Parathyroid adenoma (tissue), 2 donors: ENCODE data around the gene ANLN.

Experiments
- H2AFZ ChIP-seq: fragments of 300-600 bp; sonication (generic); one replicate; pipeline ENCODE4 v1.7.0; 2017; ENCODE audit warnings: antibody characterized with exemption, mild to moderate bottlenecking
- H3K27ac ChIP-seq: fragments of 300-600 bp; sonication (generic); one replicate; pipeline ENCODE4 v1.7.0; 2017
- H3K27me3 ChIP-seq: fragments of 300-600 bp; sonication (generic); one replicate; pipeline ENCODE4 v1.7.0; 2017; ENCODE audit warnings: low read length; ENCODE audit not compliant: control insufficient read depth, insufficient read depth
- H3K36me3 ChIP-seq: fragments of 300-600 bp; sonication (generic); one replicate; pipeline ENCODE4 v1.7.0; 2017; ENCODE audit warnings: low read length; ENCODE audit not compliant: control insufficient read depth, insufficient read depth
- H3K4me1 ChIP-seq: fragments of 300-600 bp; sonication (generic); one replicate; pipeline ENCODE4 v1.7.0; 2017; ENCODE audit warnings: control low read depth
- H3K4me2 ChIP-seq: fragments of 300-600 bp; sonication (generic); one replicate; pipeline ENCODE4 v1.7.0; 2017; ENCODE audit warnings: low read length
- H3K4me3 ChIP-seq: fragments of 300-600 bp; sonication (generic); one replicate; pipeline ENCODE4 v1.7.0; 2017; ENCODE audit warnings: low read depth, low read length
- H3K79me2 ChIP-seq: fragments of 300-600 bp; sonication (generic); one replicate; pipeline ENCODE4 v1.7.0; 2017; ENCODE audit warnings: control low read depth
- H3K9ac ChIP-seq: fragments of 300-600 bp; sonication (generic); one replicate; pipeline ENCODE4 v1.7.0; 2017; ENCODE audit warnings: mild to moderate bottlenecking
- H3K9me3 ChIP-seq: fragments of 300-600 bp; sonication (generic); one replicate; pipeline ENCODE4 v1.7.0; 2017; ENCODE audit warnings: low read length; ENCODE audit not compliant: control insufficient read depth
- TF ChIP-seq, protein P1 (sequence below): fragments of 300-600 bp; sonication (generic); IDR thresholded peaks from one replicate; pipeline ENCODE4 v1.7.0; 2017; ENCODE audit warnings: antibody characterized with exemption, mild to moderate bottlenecking
- donor health status: primary hyperparathyroidism.

The ANLN gene

DNA sequence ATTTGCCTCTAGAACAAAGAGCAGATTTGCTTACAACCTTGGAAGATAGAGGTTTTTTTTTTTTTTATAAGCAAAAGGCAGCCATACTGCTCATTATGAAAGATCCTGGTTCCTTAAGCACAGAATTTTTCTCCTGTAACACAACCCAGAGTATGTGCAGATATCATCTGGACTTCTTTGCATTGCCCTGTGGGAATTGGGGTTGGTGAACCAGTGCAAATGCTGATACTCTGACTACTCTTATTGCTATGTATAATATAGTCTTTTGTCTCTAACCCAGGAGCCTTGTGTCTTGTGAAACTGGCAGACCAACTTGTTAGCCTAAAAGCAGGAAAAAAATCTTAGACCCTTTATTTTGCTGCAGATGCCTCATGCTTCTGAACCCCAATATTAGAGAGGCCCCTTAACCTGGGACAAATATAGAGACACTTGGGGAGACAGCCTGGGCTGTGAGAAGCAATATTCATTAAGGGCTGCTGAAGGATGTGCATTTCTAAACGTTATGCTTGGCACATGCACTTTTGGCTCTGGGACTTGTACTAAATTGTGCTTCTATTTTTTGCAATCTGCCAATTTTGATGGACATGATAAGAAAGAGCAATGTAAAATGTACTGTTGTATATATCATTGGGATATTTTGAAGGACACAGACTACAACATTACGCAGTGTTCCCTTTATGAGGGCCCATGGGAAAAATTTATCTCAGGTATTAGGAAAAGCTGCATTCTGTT, 78.9 kb downstream of the ANLN start:
- peak overlapping the region; percentile 29 for H3K27ac ChIP-seq
- no peaks in the 10 kb centered on the region for H3K9me3 ChIP-seq
- no peak overlapping the region for H3K4me2 ChIP-seq
- no peaks in the 10 kb centered on the region for H3K79me2 ChIP-seq
- H3K9ac ChIP-seq, result no peak overlapping the region
- peak overlapping the region; percentile 47 for H2AFZ ChIP-seq
- H3K36me3 ChIP-seq, result no peaks in the 10 kb centered on the region
- TF ChIP-seq, protein P1, sequence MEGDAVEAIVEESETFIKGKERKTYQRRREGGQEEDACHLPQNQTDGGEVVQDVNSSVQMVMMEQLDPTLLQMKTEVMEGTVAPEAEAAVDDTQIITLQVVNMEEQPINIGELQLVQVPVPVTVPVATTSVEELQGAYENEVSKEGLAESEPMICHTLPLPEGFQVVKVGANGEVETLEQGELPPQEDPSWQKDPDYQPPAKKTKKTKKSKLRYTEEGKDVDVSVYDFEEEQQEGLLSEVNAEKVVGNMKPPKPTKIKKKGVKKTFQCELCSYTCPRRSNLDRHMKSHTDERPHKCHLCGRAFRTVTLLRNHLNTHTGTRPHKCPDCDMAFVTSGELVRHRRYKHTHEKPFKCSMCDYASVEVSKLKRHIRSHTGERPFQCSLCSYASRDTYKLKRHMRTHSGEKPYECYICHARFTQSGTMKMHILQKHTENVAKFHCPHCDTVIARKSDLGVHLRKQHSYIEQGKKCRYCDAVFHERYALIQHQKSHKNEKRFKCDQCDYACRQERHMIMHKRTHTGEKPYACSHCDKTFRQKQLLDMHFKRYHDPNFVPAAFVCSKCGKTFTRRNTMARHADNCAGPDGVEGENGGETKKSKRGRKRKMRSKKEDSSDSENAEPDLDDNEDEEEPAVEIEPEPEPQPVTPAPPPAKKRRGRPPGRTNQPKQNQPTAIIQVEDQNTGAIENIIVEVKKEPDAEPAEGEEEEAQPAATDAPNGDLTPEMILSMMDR, result no peak
- no peak overlapping the region for H3K4me3 ChIP-seq
- H3K27me3 ChIP-seq, result no peaks in the 10 kb centered on the region
- H3K4me1 ChIP-seq, result peaks cover 21% of the 10 kb centered on the region

DNA sequence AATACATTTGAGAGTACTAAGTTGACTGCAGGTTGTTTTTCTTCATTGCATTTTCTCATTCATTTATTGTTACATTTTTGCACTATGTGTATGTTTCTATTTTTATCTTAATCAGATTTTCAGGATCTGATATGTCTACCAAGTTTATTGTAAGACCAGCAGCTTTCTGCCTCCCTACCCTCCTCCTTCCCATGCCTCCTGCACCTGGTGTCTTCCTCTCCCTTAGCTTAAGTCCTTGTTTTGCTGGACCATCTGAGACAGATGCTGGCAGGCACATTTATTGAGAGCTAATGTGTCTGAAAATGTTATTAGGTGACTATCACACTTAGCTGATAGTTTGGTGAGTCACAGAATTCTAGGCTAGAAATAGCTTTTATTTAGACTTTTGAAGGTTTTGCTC, 79.6 kb downstream of the ANLN start:
- H3K27ac ChIP-seq, result peak overlapping the region; percentile 34
- H3K9ac ChIP-seq, result no peak overlapping the region
- H3K36me3 ChIP-seq, result no peaks in the 10 kb centered on the region
- H3K9me3 ChIP-seq, result no peaks in the 10 kb centered on the region
- no peaks in the 10 kb centered on the region for H3K27me3 ChIP-seq
- no peaks in the 10 kb centered on the region for H3K79me2 ChIP-seq
- H3K4me1 ChIP-seq, result peaks cover 21% of the 10 kb centered on the region
- TF ChIP-seq, protein P1, result no peak
- H2AFZ ChIP-seq, result no peak overlapping the region
- H3K4me3 ChIP-seq, result no peak overlapping the region
- H3K4me2 ChIP-seq, result no peak overlapping the region

DNA sequence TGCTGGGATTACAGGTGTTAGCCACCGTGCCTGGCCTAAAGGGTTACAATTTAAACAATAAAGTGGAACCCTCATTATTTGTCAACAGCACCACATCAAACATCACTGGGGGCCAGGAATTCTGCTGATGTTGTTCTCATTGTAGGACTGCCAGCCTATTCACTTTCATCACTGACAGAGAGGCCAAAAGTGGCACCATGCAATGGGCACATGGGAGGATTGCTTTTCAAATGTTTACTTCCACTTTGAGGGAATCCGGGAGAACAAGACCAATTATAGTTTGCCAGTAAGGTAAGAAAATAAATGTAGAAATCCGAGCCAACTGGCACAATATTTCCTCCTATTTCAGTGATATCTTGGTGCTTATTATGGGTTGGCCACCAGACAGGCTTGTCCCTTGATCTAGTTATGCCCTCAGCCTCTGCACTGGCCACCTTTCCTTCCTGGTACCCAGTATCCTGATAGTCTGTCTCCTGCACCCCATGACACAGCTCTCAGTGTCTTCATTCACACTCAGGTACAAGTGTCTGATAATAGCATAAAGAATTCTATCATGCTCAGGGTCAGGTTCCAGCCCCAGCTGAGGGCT, 82.6 kb downstream of the ANLN start:
- Histone ChIP-seq H3K36me3 (no peaks in the 10 kb centered on the region), H3K27me3 (no peaks in the 10 kb centered on the region), H3K79me2 (no peaks in the 10 kb centered on the region), H3K9ac (no peak overlapping the region), H2AFZ (peak overlapping the region; percentile 24), H3K4me3 (no peak overlapping the region), H3K4me2 (no peak overlapping the region), H3K4me1 (peaks cover 21% of the 10 kb centered on the region), H3K27ac (no peak overlapping the region), H3K9me3 (no peaks in the 10 kb centered on the region)
- TF ChIP-seq, protein P1, result no peak

DNA sequence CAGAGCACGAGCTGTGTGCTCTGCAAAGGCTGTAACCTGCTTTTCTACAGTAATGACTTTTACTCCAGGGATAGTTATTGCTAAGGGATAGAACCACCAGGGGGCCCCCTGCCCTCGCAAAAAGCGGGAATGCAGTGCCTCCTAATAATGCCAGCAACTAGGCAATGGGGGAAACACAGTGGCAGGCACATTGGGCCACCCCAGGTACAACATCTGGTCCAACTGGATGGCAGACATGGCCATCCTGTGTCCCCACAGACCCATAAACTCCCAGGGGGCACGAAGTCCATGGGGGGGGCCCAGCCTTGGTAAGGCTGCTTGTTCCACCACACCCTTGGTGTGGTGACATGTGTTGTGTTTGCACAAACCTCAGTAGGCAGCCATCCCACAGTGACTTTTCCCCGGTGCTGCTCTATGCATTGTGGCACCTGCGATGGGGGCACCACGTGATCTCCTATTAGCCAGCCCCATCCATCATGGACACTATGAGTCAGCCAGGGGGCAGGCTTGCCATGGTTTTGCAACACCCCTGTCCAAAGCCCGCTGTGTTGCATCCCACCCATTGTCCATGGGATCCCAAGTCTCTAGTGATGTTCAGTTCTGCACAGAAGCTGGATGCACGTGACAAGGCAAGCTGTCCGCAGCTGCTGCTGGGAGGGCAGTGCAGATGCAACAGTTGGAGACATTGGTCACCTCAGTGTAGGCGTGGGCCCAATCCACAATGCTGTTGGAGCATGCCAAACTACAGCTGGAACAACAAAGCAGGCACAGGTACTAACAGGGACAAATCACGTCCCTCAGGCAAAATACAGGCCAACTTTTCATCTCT, 84.0 kb downstream of the ANLN start:
- Histone ChIP-seq H3K9ac (no peak overlapping the region), H3K4me2 (no peak overlapping the region), H3K27ac (no peak overlapping the region), H3K4me1 (peaks cover 13% of the 10 kb centered on the region), H3K27me3 (no peaks in the 10 kb centered on the region), H2AFZ (no peak overlapping the region), H3K4me3 (no peak overlapping the region), H3K79me2 (no peaks in the 10 kb centered on the region), H3K9me3 (no peaks in the 10 kb centered on the region), H3K36me3 (no peaks in the 10 kb centered on the region)
- TF ChIP-seq, protein P1, result peak; percentile 40
